Keratinocyte (primary cell): Measurements from ENCODE around the gene DRG1. TPM values are rescaled to one million over a fixed set of nuclear protein-coding genes. Genes with fewer than 3 reads are reported as not detected.

Experiments
- DNase-seq: peaks from one replicate; pipeline ENCODE4 v3.0.0-alpha.2; 2011; ENCODE audit warnings: low read depth, missing footprints, low spot score
- FAIRE-seq: peaks from 2 replicates; lab custom pipeline; 2011; peaks lifted over from hg19 to GRCh38; lab: Jason Lieb, UNC
- H2AFZ ChIP-seq: 2 replicates; pipeline ENCODE4 v1.6.0; 2012; ENCODE audit warnings: low read length, control low read depth, inconsistent platforms; ENCODE audit not compliant: control insufficient read depth
- H3K27ac ChIP-seq: 2 replicates; pipeline ENCODE4 v1.5.1; 2011; ENCODE audit warnings: low read length; ENCODE audit not compliant: control insufficient read depth, insufficient read depth
- H3K27me3 ChIP-seq: 3 replicates; pipeline ENCODE4 v1.6.0; 2011; ENCODE audit warnings: low read length; ENCODE audit not compliant: control insufficient read depth, insufficient read depth; ENCODE audit errors: extremely low read depth
- H3K36me3 ChIP-seq, 2 experiments: 2 replicates in 1 of 2; 3 replicates in 1 of 2; pipeline ENCODE4 v1.5.1; 2011; ENCODE audit warnings: low read length in 2 of 2, mild to moderate bottlenecking in 1 of 2; ENCODE audit not compliant: control insufficient read depth in 2 of 2, insufficient read depth in 2 of 2; ENCODE audit errors: extremely low read depth in 1 of 2
- H3K4me1 ChIP-seq: 3 replicates; pipeline ENCODE4 v1.5.1; 2011; ENCODE audit warnings: low read length; ENCODE audit not compliant: control insufficient read depth, insufficient read depth; ENCODE audit errors: extremely low read depth
- H3K4me2 ChIP-seq: 3 replicates; pipeline ENCODE4 v1.6.0; 2011; ENCODE audit warnings: low read depth, low read length; ENCODE audit not compliant: control insufficient read depth, insufficient read depth; ENCODE audit errors: extremely low read depth
- H3K4me3 ChIP-seq, 3 experiments: fragments of 200-600 bp in 1 of 3; sonication (generic) in 1 of 3; 2 replicates in 2 of 3; 3 replicates in 1 of 3; pipeline ENCODE4 v1.5.1; 2011 to 2016; ENCODE audit warnings: low read length in 3 of 3, mild to moderate bottlenecking in 3 of 3, control low read depth in 2 of 3, inconsistent platforms in 1 of 3, low read depth in 1 of 3, mixed read lengths in 1 of 3, mixed run types in 1 of 3, moderate library complexity in 1 of 3; ENCODE audit not compliant: control insufficient read depth in 2 of 3, insufficient read depth in 2 of 3; ENCODE audit errors: extremely low read depth in 1 of 3
- H3K79me2 ChIP-seq: 2 replicates; pipeline ENCODE4 v1.6.0; 2012; ENCODE audit warnings: low read length; ENCODE audit not compliant: control insufficient read depth, insufficient read depth
- H3K9ac ChIP-seq: 3 replicates; pipeline ENCODE4 v1.6.0; 2011; ENCODE audit warnings: low read length; ENCODE audit not compliant: control insufficient read depth, insufficient read depth; ENCODE audit errors: extremely low read depth
- H3K9me1 ChIP-seq: 3 replicates; pipeline ENCODE4 v1.6.0; 2011; ENCODE audit warnings: low read length; ENCODE audit not compliant: control insufficient read depth, insufficient read depth; ENCODE audit errors: extremely low read depth
- H3K9me3 ChIP-seq: 2 replicates; pipeline ENCODE4 v1.5.1; 2012; ENCODE audit warnings: low read depth, low read length; ENCODE audit not compliant: control insufficient read depth
- H4K20me1 ChIP-seq: 3 replicates; pipeline ENCODE4 v1.6.0; 2011; ENCODE audit warnings: low read length; ENCODE audit not compliant: control insufficient read depth, insufficient read depth; ENCODE audit errors: extremely low read depth
- CTCF ChIP-seq, 3 experiments: IDR thresholded peaks in 1 of 3; conservative IDR thresholded peaks in 1 of 3; optimal IDR thresholded peaks in 1 of 3; 2 replicates in 2 of 3; 3 replicates in 1 of 3; pipeline versions ENCODE3 to v1.5.1; 2011; ENCODE audit warnings: low read length in 3 of 3, mild to moderate bottlenecking in 3 of 3, moderate library complexity in 2 of 3, control low read depth in 1 of 3, inconsistent platforms in 1 of 3; ENCODE audit not compliant: insufficient read depth in 2 of 3; ENCODE audit errors: extremely low read depth in 1 of 3
- EZH2 ChIP-seq: IDR thresholded peaks from one replicate; pipeline ENCODE4 v1.6.1; 2012; ENCODE audit warnings: inconsistent platforms, mild to moderate bottlenecking, low read length, moderate library complexity
- dilution Hi-C: fragments of 300-500 bp; cut with MboI; formaldehyde crosslinking; loops from one replicate; pipeline ENCODE4 v1.7.0; 2020; ENCODE audit warnings: low sequenced_read_pairs; ENCODE audit not compliant: extremely low pct_ligation_motif_present
- polyA plus RNA-seq, 5 experiments: library from polyadenylated mRNA; depleted of rRNA in 3 of 5; stranded (reverse) in 3 of 5; stranded (forward) in 1 of 5; unstranded in 1 of 5; fragments of >200 nt; gene quantifications; 1 replicate in 1 of 5; 2 replicates in 3 of 5; 3 replicates in 1 of 5; pipeline versions ENCODE4 v1.2.1 to v1.2.3, GENCODE V29; 2011 to 2012; ENCODE audit warnings: missing spikeins in 2 of 5, low read depth in 1 of 5, low replicate concordance in 1 of 5

Gene DRG1
- polyA plus RNA-seq, 1 donor (not counting 4 experiments of a cell fraction or from before 2014, with no cell fraction given) = 87.4 TPM

DNA sequence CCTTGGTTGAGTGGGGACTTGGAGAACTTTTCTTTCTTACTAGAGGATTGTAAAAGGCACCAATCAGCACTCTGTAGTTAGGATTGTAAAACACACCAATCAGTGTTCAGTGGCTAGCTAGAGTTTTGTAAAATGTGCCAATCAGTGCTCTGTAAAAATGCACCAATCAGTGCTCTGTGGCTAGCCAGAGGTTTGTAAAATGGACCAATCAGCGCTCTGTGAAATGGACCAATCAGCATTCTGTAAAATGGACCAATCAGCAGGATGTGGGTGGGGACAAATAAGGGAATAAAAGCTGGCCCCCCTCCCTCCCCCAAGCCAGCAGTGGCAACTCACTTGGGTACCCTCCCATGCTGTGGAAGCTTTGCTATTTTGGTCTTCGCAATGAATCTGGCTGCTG lies 5.5 kb upstream of the DRG1 start:
- H3K4me2 ChIP-seq = no peak overlapping the region
- H3K9me3 ChIP-seq = no peaks in the 10 kb centered on the region
- no peak for TF ChIP-seq EZH2
- no peak for TF ChIP-seq CTCF (optimal IDR thresholded peaks at IDR 0.05 in 1 of 3, IDR thresholded peaks at IDR 0.05 in 1 of 3, conservative IDR thresholded peaks at IDR 0.05 in 1 of 3; ENCODE audit: extremely low read depth in 1 of 3, insufficient read depth in 2 of 3, low read length in 3 of 3)
- no peak for DNase-seq
- H3K27ac ChIP-seq = no peak overlapping the region
- no peaks in the 10 kb centered on the region for H3K79me2 ChIP-seq
- H2AFZ ChIP-seq = no peak overlapping the region
- H3K4me3 ChIP-seq = no peak overlapping the region
- H3K9ac ChIP-seq = no peak overlapping the region
- H4K20me1 ChIP-seq = no peaks in the 10 kb centered on the region
- H3K9me1 ChIP-seq = no peaks in the 10 kb centered on the region
- H3K27me3 ChIP-seq = no peaks in the 10 kb centered on the region
- H3K36me3 ChIP-seq = no peaks in the 10 kb centered on the region
- dilution Hi-C loops = no loop called here
- no peak for FAIRE-seq
- peaks cover 4% of the 10 kb centered on the region for H3K4me1 ChIP-seq

DNA sequence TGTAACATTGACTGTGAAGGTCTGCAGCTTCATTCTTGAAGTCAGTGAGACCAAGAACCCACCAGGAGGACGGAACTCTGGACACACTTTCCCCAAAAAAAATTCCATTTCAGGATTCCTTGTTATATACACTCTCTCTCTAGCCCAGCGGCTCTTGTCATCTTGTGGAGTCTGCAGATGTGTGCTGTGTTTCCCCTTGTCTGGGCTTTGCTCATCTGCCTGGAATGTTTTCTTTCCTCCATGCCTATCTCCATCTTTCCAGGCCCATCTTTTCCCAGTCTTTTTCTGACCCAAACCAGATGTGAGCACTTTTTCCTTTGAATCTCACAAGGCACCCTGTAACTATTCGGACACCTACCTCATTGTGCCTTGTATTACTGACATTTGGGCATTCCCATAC lies 5.1 kb upstream of the DRG1 start:
- Histone ChIP-seq H3K27me3 (no peaks in the 10 kb centered on the region), H3K36me3 (no peaks in the 10 kb centered on the region), H3K4me3 (no peak overlapping the region), H3K9me1 (no peaks in the 10 kb centered on the region), H2AFZ (no peak overlapping the region), H3K9ac (no peak overlapping the region), H3K9me3 (no peaks in the 10 kb centered on the region), H4K20me1 (no peaks in the 10 kb centered on the region), H3K4me1 (peaks cover 7% of the 10 kb centered on the region), H3K79me2 (no peaks in the 10 kb centered on the region), H3K4me2 (no peak overlapping the region), H3K27ac (no peak overlapping the region)
- DNase-seq (no peak), FAIRE-seq (no peak)
- dilution Hi-C loops = no loop called here
- no peak for TF ChIP-seq EZH2
- TF ChIP-seq CTCF (optimal IDR thresholded peaks at IDR 0.05 in 1 of 3, IDR thresholded peaks at IDR 0.05 in 1 of 3, conservative IDR thresholded peaks at IDR 0.05 in 1 of 3; ENCODE audit: extremely low read depth in 1 of 3, insufficient read depth in 2 of 3, low read length in 3 of 3) = no peak
